ENCODE results near the gene LOC101059915.
"Not testable (repeated sequence)": the region's sequence is repeated elsewhere in the genome, so short reads cannot be mapped to it uniquely, and the experiment has no call there.

Gene LOC101059915

GRCh38 chrX:71671938-71672337 is 4.6 kb downstream of the LOC101059915 start:
- no peak for DNase-seq (ENCODE audit: low spot score)
- H3K4me1 Mint-ChIP-seq (ENCODE audit: low read depth): peaks cover 12% of the 10 kb centered on the region
- no peaks in the 10 kb centered on the region for H3K36me3 Mint-ChIP-seq (ENCODE audit: low read depth)
- no peak overlapping the region for H3K4me3 Mint-ChIP-seq
- H3K27ac Mint-ChIP-seq: no peak overlapping the region
- H3K9me3 Mint-ChIP-seq: no peaks in the 10 kb centered on the region
- peaks cover 8% of the 10 kb centered on the region for H3K27me3 Mint-ChIP-seq (ENCODE audit: low read depth)

DNA sequence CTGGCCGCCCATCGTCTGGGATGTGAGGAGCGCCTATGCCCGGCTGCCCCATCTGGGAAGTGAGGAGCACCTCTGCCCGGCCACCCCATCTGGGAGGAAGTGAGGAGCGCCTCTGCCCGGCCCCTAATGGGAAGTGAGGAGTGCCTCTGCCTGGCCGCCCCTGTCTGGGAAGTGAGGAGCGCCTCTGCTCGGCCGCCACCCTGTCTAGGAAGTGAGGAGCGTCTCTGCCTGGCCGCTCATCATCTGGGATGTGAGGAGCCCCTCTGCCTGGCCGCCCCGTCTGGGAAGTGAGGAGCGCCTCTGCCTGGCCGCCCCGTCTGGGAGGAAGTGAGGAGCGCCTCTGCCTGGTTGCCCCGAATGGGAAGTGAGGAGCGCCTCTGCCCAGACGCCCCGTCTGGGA is 8.3 kb downstream of the LOC101059915 start:
- not testable (repeated sequence) for H3K27me3 Mint-ChIP-seq (ENCODE audit: low read depth); H3K27ac Mint-ChIP-seq; H3K9me3 Mint-ChIP-seq; H3K4me3 Mint-ChIP-seq; H3K36me3 Mint-ChIP-seq (ENCODE audit: low read depth); DNase-seq (ENCODE audit: low spot score)
- H3K4me1 Mint-ChIP-seq (ENCODE audit: low read depth): peaks cover 12% of the 10 kb centered on the region

- not testable (repeated sequence) for H3K9me3 Mint-ChIP-seq; DNase-seq (ENCODE audit: low spot score); H3K36me3 Mint-ChIP-seq (ENCODE audit: low read depth)
Observed at GRCh38 chrX:71676068-71676795, 8.9 kb downstream of the LOC101059915 start.

GRCh38 chrX:71677195-71677594 is 9.8 kb downstream of the LOC101059915 start:
- not testable (repeated sequence) for DNase-seq (ENCODE audit: low spot score); H3K27me3 Mint-ChIP-seq (ENCODE audit: low read depth); H3K4me1 Mint-ChIP-seq (ENCODE audit: low read depth); H3K9me3 Mint-ChIP-seq; H3K27ac Mint-ChIP-seq; H3K36me3 Mint-ChIP-seq (ENCODE audit: low read depth); H3K4me3 Mint-ChIP-seq

More at GRCh38 chrX:71676068-71676795, 8.9 kb downstream of the LOC101059915 start:
- not testable (repeated sequence) for H3K4me1 Mint-ChIP-seq (ENCODE audit: low read depth); H3K27me3 Mint-ChIP-seq (ENCODE audit: low read depth); H3K27ac Mint-ChIP-seq; H3K4me3 Mint-ChIP-seq

DNA sequence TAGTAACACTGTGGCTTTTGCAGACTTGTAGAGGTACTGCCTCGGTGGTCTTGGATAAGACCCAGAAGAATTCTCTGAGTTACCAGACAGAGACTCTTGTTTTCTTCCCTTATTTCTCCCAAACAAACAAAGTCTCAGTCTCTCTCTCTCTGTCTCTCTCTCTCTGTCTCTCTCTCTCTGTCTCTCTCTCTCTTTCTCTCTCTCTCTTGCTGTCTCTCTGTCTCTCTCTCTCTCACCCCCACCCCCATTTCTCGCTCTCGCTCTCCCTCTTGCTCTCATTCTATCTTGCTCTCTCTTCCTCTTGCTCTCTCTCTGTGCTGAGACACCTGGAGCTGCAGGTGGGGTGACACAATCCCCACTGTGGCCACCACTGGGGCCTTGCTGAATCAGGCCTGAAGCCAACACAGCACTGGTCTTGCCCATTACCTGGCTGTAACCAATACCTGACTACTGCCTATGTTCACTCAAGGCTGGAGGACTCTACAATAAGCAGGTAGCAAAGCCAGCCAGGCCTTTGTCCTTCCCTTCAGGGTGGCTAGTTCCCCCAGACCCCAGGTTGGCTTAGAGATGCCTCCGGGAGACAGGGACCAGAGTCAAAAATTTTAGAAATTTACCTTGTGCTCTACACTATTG is 12.3 kb downstream of the LOC101059915 start:
- Mint-ChIP-seq H3K27ac (no peak overlapping the region), H3K36me3 (ENCODE audit: low read depth) (no peaks in the 10 kb centered on the region), H3K4me1 (ENCODE audit: low read depth) (no peaks in the 10 kb centered on the region), H3K9me3 (no peaks in the 10 kb centered on the region), H3K4me3 (no peak overlapping the region), H3K27me3 (ENCODE audit: low read depth) (peaks cover 5% of the 10 kb centered on the region)
- DNase-seq (ENCODE audit: low spot score): no peak

- not testable (repeated sequence) for H3K4me3 Mint-ChIP-seq; DNase-seq (ENCODE audit: low spot score); H3K36me3 Mint-ChIP-seq (ENCODE audit: low read depth); H3K27me3 Mint-ChIP-seq (ENCODE audit: low read depth); H3K27ac Mint-ChIP-seq; H3K9me3 Mint-ChIP-seq; H3K4me1 Mint-ChIP-seq (ENCODE audit: low read depth)
Observed at GRCh38 chrX:71696641-71697465, 29.5 kb downstream of the LOC101059915 start.

GRCh38 chrX:71697466-71698298 is 30.3 kb downstream of the LOC101059915 start:
- not testable (repeated sequence) for H3K27ac Mint-ChIP-seq; H3K27me3 Mint-ChIP-seq (ENCODE audit: low read depth); H3K4me3 Mint-ChIP-seq; H3K36me3 Mint-ChIP-seq (ENCODE audit: low read depth); H3K9me3 Mint-ChIP-seq; DNase-seq (ENCODE audit: low spot score); H3K4me1 Mint-ChIP-seq (ENCODE audit: low read depth)

DNA sequence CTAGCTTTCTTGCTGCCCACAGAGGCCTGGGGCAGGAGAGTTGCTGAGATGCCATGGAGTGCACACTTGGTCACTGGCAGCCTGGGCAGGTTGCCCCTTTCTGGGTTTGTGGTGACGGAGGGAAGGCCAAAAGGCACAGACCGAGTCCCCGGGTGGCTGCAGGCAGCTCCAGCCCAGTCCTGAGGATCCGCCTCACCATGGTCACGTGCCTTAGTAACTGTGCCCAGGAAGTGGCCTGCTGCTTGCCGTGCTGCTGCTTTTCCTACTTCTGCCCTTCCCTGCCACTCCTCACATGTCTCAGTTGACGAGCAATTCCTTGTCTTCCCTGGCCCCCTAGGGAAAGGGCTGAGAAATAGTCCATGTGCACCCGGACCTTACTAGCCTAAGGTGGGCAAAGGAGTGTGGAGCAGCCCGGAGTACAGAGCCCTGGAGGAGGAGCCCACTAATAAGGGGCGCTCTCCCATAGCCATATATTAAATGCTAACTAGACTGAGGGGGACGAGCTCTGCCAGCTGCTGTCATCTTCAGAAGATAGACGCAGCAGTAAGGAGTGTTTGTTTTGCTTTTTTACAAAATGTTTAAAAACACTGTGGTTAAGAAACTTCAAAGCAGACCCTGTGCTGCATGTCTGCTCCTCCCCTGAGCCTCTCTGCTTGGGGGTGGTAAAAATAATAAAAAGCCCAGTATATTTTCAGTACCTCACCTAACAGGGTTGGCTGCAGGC is 31.1 kb downstream of the LOC101059915 start:
- H3K4me3 Mint-ChIP-seq; DNase-seq (ENCODE audit: low spot score); H3K4me1 Mint-ChIP-seq (ENCODE audit: low read depth); H3K27me3 Mint-ChIP-seq (ENCODE audit: low read depth); H3K36me3 Mint-ChIP-seq (ENCODE audit: low read depth); H3K27ac Mint-ChIP-seq; H3K9me3 Mint-ChIP-seq: not testable (repeated sequence)

- DNase-seq (ENCODE audit: low spot score); H3K9me3 Mint-ChIP-seq; H3K27ac Mint-ChIP-seq; H3K27me3 Mint-ChIP-seq (ENCODE audit: low read depth); H3K4me1 Mint-ChIP-seq (ENCODE audit: low read depth); H3K36me3 Mint-ChIP-seq (ENCODE audit: low read depth); H3K4me3 Mint-ChIP-seq: not testable (repeated sequence)
Observed at GRCh38 chrX:71699023-71699344, 31.6 kb downstream of the LOC101059915 start.

DNA sequence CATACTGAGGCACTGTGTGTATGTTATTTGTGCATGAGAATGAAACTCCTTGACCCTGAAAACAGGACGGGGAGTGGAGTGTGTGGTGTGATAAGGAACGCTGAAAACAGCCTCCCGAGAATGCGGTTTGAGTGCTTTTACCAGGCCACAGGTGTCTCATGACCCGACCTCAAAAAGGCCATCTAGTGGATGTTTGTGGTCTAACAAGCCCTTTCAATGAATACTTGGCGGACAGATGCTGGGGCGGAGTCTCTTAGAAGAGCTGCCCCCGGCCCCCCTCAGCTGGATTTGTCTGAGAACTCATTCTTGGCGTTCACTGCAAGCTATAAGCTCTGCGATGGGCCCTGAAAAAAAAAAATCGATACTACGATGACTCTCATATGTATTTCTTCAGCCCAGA is 35.5 kb downstream of the LOC101059915 start:
- not testable (repeated sequence) for H3K4me3 Mint-ChIP-seq; H3K9me3 Mint-ChIP-seq; H3K4me1 Mint-ChIP-seq (ENCODE audit: low read depth); H3K36me3 Mint-ChIP-seq (ENCODE audit: low read depth); H3K27ac Mint-ChIP-seq; H3K27me3 Mint-ChIP-seq (ENCODE audit: low read depth); DNase-seq (ENCODE audit: low spot score)

GRCh38 chrX:71714064-71714463 is 46.7 kb downstream of the LOC101059915 start:
- H3K4me3 Mint-ChIP-seq; H3K27me3 Mint-ChIP-seq (ENCODE audit: low read depth); H3K36me3 Mint-ChIP-seq (ENCODE audit: low read depth); H3K4me1 Mint-ChIP-seq (ENCODE audit: low read depth); H3K27ac Mint-ChIP-seq; DNase-seq (ENCODE audit: low spot score); H3K9me3 Mint-ChIP-seq: not testable (repeated sequence)

- H3K27ac Mint-ChIP-seq; H3K4me3 Mint-ChIP-seq; DNase-seq (ENCODE audit: low spot score); H3K4me1 Mint-ChIP-seq (ENCODE audit: low read depth); H3K36me3 Mint-ChIP-seq (ENCODE audit: low read depth); H3K27me3 Mint-ChIP-seq (ENCODE audit: low read depth); H3K9me3 Mint-ChIP-seq: not testable (repeated sequence)
Observed at GRCh38 chrX:71715551-71715950, 48.2 kb downstream of the LOC101059915 start.

DNA sequence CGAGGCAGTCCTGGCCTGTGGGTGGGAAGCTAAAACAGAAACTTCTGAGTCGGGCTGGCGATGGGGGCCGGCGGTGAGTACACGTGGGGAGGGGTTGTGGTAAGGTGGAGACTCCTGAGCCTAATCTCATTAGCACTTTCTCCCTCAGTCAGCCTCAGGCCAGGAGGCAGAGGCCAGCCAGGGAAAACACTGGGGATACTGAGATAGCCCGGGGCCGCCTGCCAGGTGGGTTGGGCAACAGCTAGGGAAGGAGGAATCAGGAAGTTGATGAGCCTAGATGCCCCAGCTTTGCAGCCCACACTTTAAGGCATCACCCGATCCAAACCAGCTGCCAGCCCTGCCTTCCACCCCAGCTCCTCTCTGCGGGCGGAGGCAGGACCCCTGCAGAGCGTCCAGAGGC is 49.0 kb downstream of the LOC101059915 start:
- H3K4me1 Mint-ChIP-seq (ENCODE audit: low read depth); DNase-seq (ENCODE audit: low spot score); H3K27ac Mint-ChIP-seq; H3K4me3 Mint-ChIP-seq; H3K9me3 Mint-ChIP-seq; H3K36me3 Mint-ChIP-seq (ENCODE audit: low read depth); H3K27me3 Mint-ChIP-seq (ENCODE audit: low read depth): not testable (repeated sequence)

Data from T-helper 2 cell treated with Interferon-gamma antibody and Interleukin-4, amounts not matched to agents 5 μg/mL and 100 μg/mL, for 36 hours (primary cell).